ENCODE data around the gene ADAM12.

DNA sequence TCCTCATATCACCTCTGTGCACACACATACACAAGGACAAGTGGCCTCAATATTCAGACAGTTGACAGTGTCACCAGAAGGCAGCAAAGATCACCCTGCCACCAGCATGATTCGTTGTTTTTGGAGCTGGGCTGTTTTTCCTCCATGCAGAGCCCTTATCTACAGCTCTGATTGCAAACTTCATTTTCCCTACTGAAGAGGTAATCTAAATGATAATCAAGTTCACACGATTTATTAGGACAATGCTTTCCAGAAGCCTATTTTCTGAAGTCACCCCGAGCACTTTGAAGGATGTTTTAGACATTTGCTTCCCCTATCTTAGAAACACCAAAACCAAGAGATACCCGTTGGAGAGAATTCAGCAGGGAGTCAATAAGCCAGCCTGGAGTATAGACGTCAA, 46.0 kb upstream of the ADAM12 start:
- TF ChIP-seq, protein P1, sequence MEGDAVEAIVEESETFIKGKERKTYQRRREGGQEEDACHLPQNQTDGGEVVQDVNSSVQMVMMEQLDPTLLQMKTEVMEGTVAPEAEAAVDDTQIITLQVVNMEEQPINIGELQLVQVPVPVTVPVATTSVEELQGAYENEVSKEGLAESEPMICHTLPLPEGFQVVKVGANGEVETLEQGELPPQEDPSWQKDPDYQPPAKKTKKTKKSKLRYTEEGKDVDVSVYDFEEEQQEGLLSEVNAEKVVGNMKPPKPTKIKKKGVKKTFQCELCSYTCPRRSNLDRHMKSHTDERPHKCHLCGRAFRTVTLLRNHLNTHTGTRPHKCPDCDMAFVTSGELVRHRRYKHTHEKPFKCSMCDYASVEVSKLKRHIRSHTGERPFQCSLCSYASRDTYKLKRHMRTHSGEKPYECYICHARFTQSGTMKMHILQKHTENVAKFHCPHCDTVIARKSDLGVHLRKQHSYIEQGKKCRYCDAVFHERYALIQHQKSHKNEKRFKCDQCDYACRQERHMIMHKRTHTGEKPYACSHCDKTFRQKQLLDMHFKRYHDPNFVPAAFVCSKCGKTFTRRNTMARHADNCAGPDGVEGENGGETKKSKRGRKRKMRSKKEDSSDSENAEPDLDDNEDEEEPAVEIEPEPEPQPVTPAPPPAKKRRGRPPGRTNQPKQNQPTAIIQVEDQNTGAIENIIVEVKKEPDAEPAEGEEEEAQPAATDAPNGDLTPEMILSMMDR (IDR thresholded peaks at IDR 0.05) = no peak
- TF ChIP-seq POLR2A (IDR thresholded peaks at IDR 0.05) = no peak

Measured in uterus (tissue), 2 donors.